ENCODE results near the gene PSD4.

Gene PSD4

DNA sequence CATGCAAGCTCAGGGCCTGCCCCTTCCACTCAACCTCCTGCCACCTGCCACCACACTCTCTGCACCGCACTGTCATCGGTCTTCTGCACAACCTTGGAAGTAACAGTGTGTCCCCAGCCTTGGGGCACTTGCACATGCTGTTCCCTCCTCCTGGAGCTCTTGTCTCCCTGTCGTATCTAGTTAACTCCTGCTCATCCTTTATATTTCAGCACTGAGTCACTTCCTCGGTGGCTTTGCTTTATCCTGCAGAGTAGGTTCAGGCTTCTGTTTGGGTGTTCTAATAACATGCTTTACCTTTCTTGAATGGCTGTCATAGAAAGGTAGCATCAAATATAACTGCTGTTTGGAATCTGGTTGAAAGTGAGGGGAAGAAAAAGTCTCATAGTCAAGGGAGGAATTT is 79.7 kb downstream of the PSD4 start:
- ChIA-PET CTCF (no interaction called here), POLR2A (no interaction called here)
- TF ChIP-seq BHLHE40 (IDR thresholded peaks at IDR 0.05; ENCODE audit: borderline replicate concordance) (no peak), FOXA1 (IDR thresholded peaks at IDR 0.05) (no peak), SUZ12 (IDR thresholded peaks at IDR 0.05) (no peak), SP1 (IDR thresholded peaks at IDR 0.05) (no peak), CTBP1 (IDR thresholded peaks at IDR 0.05; ENCODE audit: borderline replicate concordance) (no peak), LEF1 (IDR thresholded peaks at IDR 0.05; ENCODE audit: borderline replicate concordance) (no peak), TARDBP (IDR thresholded peaks at IDR 0.05) (no peak), FOXK2 (IDR thresholded peaks at IDR 0.05) (no peak), ELF4 (IDR thresholded peaks at IDR 0.05) (no peak), ARNT (IDR thresholded peaks at IDR 0.05) (no peak), FOXM1 (IDR thresholded peaks at IDR 0.05; ENCODE audit: borderline replicate concordance) (no peak), ZNF384 (IDR thresholded peaks at IDR 0.05) (no peak), HDGF (IDR thresholded peaks at IDR 0.05; ENCODE audit: borderline replicate concordance) (no peak), NFRKB (IDR thresholded peaks at IDR 0.05) (no peak), L3MBTL2 (conservative IDR thresholded peaks at IDR 0.05) (no peak)
- TF ChIP-seq, protein P1, sequence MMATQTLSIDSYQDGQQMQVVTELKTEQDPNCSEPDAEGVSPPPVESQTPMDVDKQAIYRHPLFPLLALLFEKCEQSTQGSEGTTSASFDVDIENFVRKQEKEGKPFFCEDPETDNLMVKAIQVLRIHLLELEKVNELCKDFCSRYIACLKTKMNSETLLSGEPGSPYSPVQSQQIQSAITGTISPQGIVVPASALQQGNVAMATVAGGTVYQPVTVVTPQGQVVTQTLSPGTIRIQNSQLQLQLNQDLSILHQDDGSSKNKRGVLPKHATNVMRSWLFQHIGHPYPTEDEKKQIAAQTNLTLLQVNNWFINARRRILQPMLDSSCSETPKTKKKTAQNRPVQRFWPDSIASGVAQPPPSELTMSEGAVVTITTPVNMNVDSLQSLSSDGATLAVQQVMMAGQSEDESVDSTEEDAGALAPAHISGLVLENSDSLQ (IDR thresholded peaks at IDR 0.05) = no peak
- no peak for DNase-seq (ENCODE audit: extremely low spot score)

DNA sequence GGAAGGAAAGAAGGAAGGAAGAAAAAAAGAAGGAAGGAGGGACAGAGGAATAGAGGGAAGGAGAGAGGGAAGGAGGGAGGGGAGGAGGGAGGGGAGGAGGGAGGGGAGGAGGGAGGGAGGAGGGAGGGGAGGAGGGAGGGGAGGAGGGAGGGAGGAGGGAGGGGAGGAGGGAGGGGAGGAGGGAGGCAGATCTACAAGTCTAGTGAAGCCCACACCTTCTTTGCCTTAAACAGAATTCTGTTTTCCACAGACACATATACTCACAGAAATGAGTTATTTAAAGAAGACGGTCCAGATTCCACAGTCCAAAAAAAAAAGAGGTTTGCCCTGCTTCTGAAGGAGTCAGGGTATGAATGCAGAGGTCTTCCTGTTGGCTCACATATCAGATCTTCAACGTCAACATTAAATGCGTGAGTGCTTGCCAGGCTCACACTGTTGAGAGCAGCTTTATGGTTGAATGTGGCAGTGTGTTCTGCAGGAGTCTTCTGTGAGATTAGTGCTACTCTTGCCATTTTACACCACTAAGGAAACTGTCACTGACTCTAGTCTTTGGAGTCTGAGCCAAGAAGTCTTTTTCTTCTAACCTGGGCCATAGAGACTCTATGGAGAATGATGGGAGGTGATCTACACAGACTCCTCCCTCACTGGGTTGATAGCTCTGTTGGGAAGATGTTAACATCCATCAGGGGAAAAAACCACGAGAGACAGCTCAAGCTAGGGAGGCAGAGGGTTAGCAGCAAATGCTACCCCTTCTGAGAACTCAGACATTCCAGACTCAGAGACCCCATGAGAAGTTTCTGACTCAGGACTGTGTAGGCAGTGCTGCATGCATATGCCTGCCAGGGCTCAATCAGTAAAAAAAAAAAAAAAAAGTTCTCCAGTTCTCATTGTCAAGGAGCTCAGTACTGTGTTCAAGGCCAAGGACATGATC is 81.6 kb downstream of the PSD4 start:
- TF ChIP-seq NFRKB (IDR thresholded peaks at IDR 0.05) (no peak), BHLHE40 (IDR thresholded peaks at IDR 0.05; ENCODE audit: borderline replicate concordance) (no peak), ZNF384 (IDR thresholded peaks at IDR 0.05) (no peak), TARDBP (IDR thresholded peaks at IDR 0.05) (no peak), FOXK2 (IDR thresholded peaks at IDR 0.05) (no peak), HDGF (IDR thresholded peaks at IDR 0.05; ENCODE audit: borderline replicate concordance) (no peak), FOXA1 (IDR thresholded peaks at IDR 0.05) (no peak), SP1 (IDR thresholded peaks at IDR 0.05) (no peak), ARNT (IDR thresholded peaks at IDR 0.05) (no peak), LEF1 (IDR thresholded peaks at IDR 0.05; ENCODE audit: borderline replicate concordance) (no peak), FOXM1 (IDR thresholded peaks at IDR 0.05; ENCODE audit: borderline replicate concordance) (no peak), ELF4 (IDR thresholded peaks at IDR 0.05) (no peak), CTBP1 (IDR thresholded peaks at IDR 0.05; ENCODE audit: borderline replicate concordance) (no peak), SUZ12 (IDR thresholded peaks at IDR 0.05) (no peak), L3MBTL2 (conservative IDR thresholded peaks at IDR 0.05) (no peak)
- TF ChIP-seq, protein P1 (IDR thresholded peaks at IDR 0.05) = no peak
- POLR2A ChIA-PET = no interaction called here
- CTCF ChIA-PET = interaction anchor here (0.6 kb wide), 1 partner anchor 130 kb away, joined by 3 read pairs; no protein-coding TSS in a partner anchor

DNA sequence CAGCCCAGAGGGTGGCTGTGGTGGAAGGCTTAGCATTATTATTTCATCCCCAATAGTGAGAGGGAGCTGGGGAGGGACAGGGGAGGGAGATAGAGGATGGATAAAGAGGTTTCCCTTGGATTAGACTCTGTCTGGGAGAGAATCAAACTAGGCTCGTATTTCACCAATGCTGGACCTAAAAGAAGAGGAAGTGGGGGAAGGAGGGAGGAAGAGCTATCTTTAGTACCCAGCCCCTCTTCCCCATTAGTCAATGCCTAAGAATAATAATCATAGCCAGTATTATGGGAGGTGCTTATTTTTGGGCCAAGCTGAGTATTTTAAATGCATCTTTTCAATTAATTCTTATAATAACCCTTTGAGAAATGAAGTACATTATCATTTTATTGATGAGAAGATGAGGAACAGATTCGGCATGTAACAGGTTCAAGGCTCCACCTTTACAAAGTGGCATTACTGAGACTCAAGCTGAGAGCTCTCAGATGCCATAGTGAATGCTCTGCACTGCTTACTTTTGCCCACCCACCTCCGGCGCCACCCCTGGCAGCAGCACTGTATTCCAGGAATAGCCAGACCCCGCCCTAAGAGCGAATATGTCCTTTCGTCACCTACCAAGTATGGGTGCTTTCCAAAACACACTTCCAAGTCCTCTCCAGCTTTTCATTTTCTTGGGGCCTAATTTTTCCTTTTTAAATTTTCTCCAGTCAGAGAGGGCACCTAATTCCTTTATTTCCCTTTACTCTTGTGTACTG is 83.9 kb downstream of the PSD4 start:
- POLR2A ChIA-PET = interaction anchor here (1.6 kb wide), 1 partner anchor 15 kb away, joined by 3 read pairs; no protein-coding TSS in a partner anchor
- CTCF ChIA-PET = interaction anchor here (0.7 to 1.5 kb wide), 3 partner anchors 8 to 178 kb away, joined by 3 to 5 read pairs (median 4); no protein-coding TSS in a partner anchor
- DNase-seq (ENCODE audit: extremely low spot score) = no peak
- TF ChIP-seq SUZ12 (IDR thresholded peaks at IDR 0.05) = no peak
- TF ChIP-seq FOXM1 (IDR thresholded peaks at IDR 0.05; ENCODE audit: borderline replicate concordance) = no peak
- no peak for TF ChIP-seq ELF4 (IDR thresholded peaks at IDR 0.05)
- no peak for TF ChIP-seq ZNF384 (IDR thresholded peaks at IDR 0.05)
- no peak for TF ChIP-seq ARNT (IDR thresholded peaks at IDR 0.05)
- no peak for TF ChIP-seq CTBP1 (IDR thresholded peaks at IDR 0.05; ENCODE audit: borderline replicate concordance)
- no peak for TF ChIP-seq FOXK2 (IDR thresholded peaks at IDR 0.05)
- TF ChIP-seq HDGF (IDR thresholded peaks at IDR 0.05; ENCODE audit: borderline replicate concordance) = no peak
- TF ChIP-seq, protein P1 (IDR thresholded peaks at IDR 0.05) = no peak
- no peak for TF ChIP-seq FOXA1 (IDR thresholded peaks at IDR 0.05)

More for the DNA sequence above, 81.6 kb downstream of the PSD4 start:
- DNase-seq (ENCODE audit: extremely low spot score) = no peak

DNA sequence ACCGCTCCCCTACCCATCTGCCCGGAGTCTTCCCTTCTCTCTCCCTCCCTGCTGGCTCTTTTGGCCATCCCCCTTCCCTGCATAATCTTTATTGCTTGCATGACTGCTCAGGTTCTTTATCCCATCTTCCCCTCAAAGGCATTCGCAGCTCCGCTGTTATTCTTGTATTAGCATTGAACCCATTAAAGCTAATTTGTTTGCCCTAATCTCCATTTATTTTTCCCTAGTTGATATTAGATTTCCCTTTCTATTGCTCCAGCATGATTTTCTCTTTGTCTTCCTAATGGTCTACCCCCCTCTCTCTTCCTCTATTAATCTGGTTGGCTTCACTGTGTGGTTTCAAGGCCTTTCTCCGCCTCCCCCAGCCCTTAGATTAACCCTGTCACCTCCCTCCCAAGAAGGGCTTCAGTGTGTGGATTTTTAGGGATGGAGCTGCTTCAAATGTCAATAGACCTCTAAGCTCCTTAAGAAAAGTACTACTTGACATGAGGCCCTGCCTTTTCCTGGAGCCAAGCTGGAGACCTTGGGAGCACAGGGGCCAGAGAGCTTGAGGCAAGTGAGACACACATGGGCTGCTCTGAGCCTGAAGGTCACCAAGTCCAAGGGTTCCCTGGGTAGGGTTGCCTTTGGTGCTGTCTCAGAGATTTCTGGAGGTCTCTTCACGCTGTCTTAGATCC is 84.8 kb downstream of the PSD4 start:
- ChIA-PET CTCF (interaction anchor here (1.5 kb wide), 1 partner anchor 9 kb away, joined by 5 read pairs; no protein-coding TSS in a partner anchor), POLR2A (no interaction called here)
- no peak for DNase-seq (ENCODE audit: extremely low spot score)
- TF ChIP-seq NFRKB (IDR thresholded peaks at IDR 0.05) = no peak
- no peak for TF ChIP-seq FOXM1 (IDR thresholded peaks at IDR 0.05; ENCODE audit: borderline replicate concordance)
- TF ChIP-seq BHLHE40 (IDR thresholded peaks at IDR 0.05; ENCODE audit: borderline replicate concordance) = no peak
- TF ChIP-seq SP1 (IDR thresholded peaks at IDR 0.05) = no peak
- TF ChIP-seq TARDBP (IDR thresholded peaks at IDR 0.05) = no peak
- no peak for TF ChIP-seq SUZ12 (IDR thresholded peaks at IDR 0.05)
- TF ChIP-seq, protein P1 (IDR thresholded peaks at IDR 0.05) = no peak
- TF ChIP-seq ARNT (IDR thresholded peaks at IDR 0.05) = no peak
- no peak for TF ChIP-seq ZNF384 (IDR thresholded peaks at IDR 0.05)
- no peak for TF ChIP-seq CTBP1 (IDR thresholded peaks at IDR 0.05; ENCODE audit: borderline replicate concordance)
- TF ChIP-seq FOXA1 (IDR thresholded peaks at IDR 0.05) = no peak
- no peak for TF ChIP-seq LEF1 (IDR thresholded peaks at IDR 0.05; ENCODE audit: borderline replicate concordance)
- no peak for TF ChIP-seq HDGF (IDR thresholded peaks at IDR 0.05; ENCODE audit: borderline replicate concordance)
- no peak for TF ChIP-seq L3MBTL2 (conservative IDR thresholded peaks at IDR 0.05)
- TF ChIP-seq FOXK2 (IDR thresholded peaks at IDR 0.05) = no peak
- no peak for TF ChIP-seq ELF4 (IDR thresholded peaks at IDR 0.05)
